Measurements from ENCODE around the gene NOTUM. TPM values are rescaled to one million over a fixed set of nuclear protein-coding genes. Genes with fewer than 3 reads are reported as not detected.
A peak's percentile ranks its signal among the peaks of the same experiment; 100 is the strongest.

Gene NOTUM
- total RNA-seq, 1 donor from 2014 or later: 4.2 TPM

DNA sequence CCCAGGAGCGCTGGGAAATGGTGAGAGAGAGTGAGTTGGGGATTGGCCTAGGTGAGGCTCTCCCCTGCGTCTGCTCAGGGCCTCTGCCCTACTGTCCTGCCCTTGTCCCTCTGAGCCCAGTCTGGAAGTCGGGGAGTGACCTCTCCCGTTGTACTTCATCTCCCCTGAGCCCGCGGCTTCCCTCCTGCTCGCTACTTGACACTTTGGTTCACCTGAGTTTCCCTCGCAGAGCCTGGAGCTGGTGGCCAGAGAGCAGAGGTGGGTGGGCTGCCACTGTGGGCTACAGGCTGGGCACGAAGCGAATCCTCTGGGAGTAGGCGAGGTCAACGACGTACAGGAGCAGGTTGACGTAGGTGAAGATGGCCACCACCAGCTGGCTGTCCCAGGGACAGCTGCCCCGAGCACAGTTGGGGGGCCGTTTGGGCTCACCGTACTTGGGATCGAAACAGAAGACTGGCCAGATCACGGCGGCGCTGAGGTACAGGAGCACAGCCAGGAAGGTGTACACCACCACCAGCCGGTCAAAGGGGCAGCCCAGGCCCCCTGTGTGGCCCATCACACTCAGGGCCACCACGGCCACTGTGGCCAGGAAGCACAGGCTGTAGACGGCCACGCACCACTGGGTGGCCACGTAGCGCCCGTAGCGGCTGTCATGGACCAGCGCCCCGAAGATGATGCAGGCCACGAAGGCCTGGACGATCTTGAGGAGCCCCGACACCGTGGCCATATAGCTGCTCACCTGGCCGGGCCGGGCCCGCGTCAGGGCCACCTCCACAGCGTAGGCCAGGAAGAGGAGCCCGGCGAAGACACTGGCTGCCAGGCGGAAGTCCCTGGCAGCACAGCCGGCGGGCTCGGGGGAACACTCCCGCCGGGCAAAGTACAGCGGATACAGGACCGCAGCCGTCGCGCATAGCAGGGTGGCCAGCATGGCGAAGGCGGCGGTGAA, 20.2 kb downstream of the NOTUM start:
- ATAC-seq (no peak), DNase-seq (ENCODE audit: low spot score) (no peak)

DNA sequence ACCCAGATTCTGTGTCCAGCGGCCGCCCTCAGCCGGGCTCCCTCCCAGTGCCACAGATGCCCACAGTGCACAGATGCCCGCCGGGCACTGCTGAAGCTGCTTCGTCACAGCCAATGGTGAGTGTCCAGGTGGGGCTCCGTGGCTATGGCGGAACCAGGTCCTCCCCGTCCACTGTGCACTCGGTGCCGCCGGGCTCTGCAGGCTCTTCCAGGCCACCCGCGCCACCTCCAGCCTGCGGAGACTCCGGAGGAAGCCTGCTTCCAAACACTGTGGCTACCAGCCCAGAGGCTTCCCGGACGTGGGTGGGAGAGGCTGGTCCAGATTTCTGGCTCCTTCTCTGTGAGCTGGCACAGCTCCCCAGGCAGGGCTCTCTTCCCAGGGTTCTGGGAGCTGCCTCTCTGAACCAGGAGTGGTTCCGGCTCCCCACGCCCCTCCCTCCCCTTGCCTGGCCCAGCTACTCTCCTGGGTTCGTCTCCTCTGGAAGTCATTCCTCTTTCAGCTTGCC, 21.1 kb downstream of the NOTUM start:
- no peak for DNase-seq (ENCODE audit: low spot score)
- peak; percentile 4 for ATAC-seq

DNA sequence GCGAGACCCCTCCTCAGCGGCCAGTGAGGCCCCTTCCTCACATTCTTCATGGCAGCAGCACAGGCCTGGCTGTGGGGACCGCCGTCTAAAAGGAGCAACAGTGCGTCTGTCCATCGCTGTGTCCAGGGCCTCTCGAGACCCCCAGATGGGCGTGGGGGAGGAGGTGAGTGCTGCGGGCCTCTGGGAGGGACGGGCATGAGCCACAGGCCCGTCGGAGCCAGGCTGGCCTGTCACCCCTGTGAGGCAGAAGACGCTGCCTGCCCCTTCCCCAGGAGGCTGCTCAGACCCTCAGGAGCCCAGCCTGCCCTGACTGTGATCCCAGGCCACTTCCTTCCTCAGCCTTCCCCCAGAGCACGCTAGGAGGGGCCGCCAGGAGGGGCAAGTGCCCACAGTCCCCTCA, 21.8 kb downstream of the NOTUM start:
- DNase-seq (ENCODE audit: low spot score) (no peak), ATAC-seq (no peak)

DNA sequence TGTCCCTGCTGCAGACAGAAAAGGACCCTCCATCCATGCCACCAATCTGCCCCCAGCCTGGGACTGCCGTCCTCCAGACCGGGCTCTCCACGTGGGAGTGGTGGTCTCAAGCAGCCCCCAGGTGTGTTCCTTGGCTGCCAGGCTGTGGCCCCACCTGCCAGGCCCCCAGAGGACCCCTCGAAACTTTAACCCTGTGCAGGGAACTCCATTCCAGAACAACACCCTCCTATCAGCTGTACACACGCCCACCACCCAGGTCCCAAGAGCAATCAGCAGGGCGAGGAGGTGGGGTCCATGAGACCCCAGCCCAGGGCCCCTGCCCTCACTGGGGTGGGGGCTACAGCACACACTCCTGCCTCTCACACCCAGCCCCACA, 25.3 kb downstream of the NOTUM start:
- ATAC-seq: no peak
- no peak for DNase-seq (ENCODE audit: low spot score)

DNA sequence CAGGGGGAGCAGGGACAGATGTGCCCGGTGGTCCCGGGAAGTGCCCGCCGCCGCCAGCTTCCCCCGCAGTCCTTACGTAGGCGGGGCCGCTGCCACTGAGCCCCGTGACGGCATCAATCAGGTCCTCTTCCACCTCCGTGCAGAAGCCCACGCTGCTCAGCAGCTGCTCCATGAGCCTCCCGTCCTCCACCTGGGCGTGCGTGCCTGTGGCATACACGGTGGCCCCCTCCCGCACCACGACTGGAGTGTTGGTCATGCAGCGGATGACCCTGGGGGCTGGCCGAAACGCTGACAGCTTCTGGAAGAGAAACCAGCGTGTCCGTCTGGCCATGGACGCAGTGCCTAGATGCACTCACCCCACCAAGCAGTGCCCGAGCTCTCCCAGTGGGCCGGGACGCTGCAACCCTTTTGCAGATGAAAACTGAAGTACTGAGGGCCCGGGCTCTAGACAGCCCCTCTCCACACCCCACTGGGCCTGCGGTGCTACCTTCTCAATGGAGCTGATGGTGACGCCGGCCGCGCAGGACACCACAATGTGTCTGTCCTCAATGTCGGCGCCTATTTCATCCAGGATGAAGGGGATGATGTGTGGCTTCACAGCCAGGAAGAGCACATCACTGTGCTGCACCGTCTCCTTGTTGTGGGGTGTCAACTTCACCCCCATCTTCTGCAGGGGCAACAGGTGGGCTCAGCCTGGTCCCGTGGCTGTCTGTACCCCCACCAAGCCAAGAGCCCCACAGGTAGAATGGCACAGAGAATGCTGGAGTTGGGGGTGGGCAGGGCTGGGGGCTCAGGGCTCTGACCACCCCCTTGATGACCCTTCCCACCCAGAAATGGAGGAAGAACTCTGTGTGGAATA, 25.9 kb downstream of the NOTUM start:
- DNase-seq (ENCODE audit: low spot score) (no peak), ATAC-seq (no peak)

DNA sequence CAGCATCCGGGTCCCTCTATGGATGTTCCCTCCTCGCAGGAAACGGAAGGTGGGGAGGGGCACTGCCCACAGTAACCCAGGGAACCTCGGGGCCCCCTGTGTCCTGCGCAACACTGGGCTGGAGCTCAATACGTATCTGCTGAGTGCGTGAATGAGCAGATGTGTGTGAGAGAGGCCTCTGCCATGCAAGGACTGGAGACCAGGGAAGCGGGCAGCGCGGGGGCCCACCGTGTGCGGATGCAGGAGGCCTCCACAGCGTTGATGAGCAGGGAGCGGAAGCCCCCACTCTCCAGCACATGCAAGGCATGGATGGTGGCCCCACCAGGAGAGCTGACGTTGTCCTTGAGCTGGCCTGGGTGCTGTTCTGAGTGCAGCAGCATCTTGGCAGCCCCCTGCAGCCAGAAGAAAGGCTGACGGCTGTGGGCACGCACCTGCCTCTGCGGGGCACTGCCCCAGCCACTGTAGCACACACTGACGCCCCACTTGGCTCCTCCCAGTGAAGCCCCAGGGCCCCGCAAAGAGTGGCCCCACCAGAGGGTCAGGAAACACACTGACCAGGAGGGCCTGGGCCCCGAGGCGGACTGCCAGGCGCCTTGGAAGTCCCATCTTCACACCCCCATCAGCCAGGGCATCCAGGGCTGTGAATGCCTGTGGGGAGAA, 26.8 kb downstream of the NOTUM start:
- DNase-seq (ENCODE audit: low spot score) (no peak), ATAC-seq (no peak)

DNA sequence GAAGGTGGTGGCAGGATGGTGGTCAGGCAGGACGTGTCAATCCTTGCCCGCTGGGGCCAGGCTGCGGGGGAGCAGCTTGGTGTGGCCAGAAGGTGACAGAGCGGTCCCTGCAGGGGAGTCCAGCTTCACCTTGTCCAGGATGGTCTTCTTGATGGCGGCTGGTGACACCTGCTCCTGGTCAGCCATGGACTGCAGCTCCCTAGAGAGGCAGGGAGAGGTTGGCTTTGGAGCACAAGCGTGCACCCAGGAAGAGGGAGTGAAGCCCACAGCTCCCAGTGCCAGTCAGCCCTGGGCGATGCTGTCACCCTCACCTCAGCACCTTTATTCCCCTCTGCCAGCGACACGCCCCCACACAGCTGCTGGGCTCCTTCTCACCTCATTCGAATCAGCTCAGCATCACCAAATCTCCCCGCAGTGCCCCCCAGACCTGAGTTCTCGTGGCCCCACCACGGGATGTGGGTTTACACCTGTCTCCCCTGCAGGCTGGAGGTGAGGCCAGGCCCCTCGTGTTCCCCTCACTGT, 27.7 kb downstream of the NOTUM start:
- ATAC-seq: no peak
- no peak for DNase-seq (ENCODE audit: low spot score)

DNA sequence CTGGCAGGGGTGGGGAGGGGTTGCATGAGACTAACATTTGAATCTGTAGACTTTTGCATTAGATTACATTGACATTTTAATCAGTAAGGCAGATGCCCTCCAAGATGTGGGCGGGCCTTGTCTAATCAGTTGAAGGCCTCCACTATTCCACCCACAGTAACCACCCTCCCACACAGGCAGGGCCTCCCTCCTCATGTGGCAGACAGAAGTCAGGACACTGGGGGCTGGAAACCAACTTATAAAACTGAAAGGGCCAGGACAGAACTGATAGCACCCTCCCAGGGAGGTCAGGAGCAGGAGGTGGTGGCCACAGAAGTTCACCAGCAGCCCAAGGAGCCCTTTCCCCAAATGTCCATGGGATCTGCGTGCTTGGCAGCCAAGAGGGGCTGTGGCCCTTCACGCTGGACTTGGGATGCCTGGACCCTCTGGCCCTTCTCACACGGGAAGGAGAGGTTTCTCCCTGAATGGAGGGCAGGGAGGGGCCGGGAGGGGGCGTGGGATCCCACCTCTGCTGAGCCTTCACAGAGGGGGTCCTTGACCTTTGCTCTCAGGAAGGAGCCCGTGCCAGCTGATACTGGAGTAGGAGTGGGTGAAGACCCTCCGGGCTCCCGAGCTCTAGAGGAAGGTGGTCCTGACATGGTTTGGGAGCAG, 28.5 kb downstream of the NOTUM start:
- DNase-seq (ENCODE audit: low spot score) (no peak), ATAC-seq (no peak)

DNA sequence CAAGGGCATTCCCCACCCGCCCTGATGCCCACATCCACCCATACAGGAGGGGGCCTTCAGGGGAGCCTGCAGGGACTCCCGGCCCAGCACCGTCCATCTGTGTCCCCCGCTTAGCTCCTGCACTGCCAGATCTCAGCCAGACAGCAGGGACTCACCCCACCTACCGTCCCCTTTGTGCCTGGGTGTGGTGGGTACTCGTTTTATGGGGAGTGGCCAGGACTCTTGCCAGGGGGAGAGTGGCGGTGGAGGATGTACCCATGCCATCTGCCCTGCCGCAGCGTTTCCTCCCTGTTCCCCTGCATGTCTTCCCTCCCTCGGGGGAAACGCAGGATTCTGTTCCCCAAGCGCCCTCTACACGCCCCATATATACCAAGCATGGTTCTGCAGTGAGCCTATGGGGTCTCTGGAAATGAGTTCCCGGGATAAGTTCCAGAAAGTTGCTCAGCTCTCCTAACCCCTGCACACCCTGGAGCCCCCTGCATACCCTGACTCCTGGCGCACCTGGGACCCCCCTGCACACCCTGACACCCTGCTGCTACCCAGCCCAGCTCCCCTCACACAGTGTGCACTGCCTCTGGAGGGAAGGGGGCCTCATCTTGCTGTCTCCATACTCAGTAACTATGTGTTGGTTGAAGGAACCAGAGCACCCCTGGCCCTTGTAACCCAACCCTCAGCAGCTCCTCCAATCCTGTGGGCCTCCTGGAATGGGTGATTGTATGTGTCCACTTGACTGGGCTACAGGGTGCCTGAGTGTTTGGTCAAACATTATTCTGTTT, 29.2 kb downstream of the NOTUM start:
- no peak for ATAC-seq
- no peak for DNase-seq (ENCODE audit: low spot score)

DNA sequence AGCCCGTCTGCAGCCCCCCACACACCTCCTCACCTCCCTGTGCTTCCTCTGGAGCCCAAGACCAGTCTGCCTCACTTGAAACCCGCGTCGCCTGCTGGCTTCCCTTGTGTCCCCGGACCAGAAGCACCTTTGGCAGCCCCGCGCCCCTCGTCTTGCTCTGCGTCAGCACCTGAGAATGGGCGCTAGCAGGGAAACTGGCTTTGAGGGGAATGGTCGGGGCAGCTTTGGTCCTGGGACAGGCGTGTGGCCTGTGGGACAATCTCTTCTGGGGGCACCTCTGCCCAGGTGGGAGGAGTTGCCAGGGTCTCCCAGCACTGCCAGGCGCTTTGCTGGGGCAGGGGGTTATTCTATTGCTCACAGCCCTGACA, 29.8 kb downstream of the NOTUM start:
- no peak for ATAC-seq
- no peak for DNase-seq (ENCODE audit: low spot score)

DNA sequence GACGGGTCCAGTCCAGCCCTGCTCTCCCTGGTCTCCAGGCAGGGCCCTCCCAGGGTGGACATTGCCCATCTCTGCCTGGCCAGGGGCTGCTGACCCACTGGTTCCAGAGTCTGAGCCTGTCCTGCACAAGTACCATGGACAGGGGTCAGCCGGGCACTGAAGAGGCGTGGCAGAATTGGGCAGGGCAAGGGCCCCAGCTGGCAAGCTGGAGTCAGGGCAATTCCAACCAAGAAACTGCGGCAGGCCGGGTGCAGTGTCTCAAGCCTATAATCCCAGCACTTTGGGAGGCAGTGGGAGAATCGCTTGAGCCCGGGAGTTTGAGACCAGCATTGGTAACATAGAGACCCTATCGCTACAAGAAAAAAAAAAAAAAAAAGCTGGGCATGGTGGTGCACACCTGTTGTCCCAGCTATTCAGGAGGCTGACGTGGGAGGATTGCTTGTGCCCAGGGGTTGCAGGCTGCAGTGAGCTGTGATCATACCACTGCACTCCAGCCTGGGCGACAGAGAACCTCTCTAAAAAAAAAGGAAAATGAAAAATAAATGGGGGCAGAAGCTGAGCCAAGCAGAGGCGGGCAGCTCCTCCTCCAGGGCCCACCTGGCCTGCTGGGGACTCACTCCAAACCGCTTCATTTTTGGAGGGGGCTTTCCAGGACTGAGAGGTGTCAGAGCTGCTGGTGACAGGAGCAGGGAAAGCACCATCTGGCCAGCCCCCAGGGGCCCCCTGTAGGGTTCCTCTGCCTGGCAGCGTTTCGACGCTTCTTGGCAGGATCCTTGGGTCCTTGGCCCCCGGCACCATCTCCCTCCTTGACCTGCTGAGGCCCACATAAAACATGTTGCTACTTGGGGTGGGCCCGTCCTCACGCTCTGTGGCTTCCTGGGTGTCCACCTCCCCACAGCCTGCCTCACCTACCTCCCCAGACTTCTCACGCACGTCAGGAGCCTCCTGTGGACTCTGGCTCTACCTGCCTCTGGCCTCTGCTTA, 30.6 kb downstream of the NOTUM start:
- ATAC-seq (peak; percentile 52), DNase-seq (ENCODE audit: low spot score) (peak; percentile 80)

DNA sequence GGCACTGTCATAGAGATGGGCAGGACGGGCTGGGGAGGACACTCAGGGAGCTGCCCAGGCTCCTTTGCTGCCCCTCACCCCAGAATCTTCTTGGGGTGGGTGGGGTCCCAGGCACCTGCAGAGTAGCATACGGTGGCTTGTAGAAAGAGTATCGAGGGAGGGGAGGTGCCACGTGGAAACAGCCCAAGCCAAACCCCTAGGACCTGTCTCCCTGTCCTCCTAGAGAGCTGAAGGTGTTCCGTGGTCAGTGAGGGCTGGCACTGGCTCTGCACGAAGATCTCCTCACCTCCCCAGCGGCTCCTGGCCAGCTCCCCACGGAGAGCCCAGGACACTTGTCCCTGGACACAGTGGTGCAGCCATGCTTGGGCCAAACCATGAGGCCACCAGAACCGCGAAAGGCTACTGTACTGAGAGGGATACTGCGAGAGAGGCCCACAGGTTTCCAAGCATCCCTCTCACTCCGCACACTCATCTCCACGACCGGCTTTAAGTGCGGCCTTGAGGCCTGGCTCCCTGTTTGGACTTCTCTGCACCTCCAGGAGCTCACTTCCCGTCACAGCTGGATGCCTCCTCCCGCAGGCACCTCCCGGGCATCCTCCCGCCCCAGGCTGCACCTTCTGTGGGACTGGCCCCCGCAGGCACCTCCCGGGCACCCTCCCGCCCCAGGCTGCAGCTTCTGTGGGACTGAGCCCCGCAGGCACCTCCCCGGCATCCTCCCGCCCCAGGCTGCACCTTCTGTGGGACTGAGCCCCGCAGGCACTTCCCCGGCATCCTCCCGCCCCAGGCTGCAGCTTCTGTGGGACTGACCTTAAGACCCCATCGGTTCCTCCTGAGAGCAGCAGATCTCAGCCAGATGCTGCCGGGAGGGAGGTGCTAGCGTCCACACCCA, 31.5 kb downstream of the NOTUM start:
- ATAC-seq (no peak), DNase-seq (ENCODE audit: low spot score) (no peak)

DNA sequence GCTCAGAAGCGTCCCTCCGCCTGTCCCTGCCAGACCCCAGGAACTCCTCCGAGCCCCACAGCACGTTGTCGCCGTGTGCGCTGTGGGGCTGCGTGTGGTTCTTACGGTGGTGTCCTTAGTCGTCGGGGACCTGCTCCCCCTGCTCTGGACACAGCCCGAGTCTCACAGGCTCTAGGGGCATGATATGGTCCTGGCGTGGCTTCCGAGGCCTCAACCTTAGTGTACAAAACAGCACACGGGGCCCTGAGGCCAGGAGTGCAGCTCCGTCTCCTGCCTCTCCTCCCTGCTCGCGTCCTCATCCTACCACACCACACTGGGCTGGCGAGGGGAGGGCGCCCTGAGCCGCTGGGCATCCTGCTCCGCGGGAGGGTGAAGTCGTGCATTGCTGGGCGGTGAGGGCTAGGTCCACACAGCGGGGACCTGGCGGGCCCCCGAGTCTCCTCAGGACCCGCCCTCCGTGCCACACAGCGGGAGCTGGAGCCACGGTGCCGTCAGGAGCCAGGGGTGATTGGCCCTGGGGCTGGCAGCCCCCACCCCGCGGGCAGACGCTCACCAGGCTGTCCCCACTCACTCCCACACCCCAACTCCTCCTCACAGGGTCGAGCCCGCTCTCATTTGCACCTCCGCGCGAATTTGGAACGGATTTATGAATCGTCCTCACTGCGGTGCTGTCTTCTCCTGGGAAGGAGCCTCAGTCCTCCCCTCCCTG, 32.3 kb downstream of the NOTUM start:
- no peak for ATAC-seq
- DNase-seq (ENCODE audit: low spot score): no peak

DNA sequence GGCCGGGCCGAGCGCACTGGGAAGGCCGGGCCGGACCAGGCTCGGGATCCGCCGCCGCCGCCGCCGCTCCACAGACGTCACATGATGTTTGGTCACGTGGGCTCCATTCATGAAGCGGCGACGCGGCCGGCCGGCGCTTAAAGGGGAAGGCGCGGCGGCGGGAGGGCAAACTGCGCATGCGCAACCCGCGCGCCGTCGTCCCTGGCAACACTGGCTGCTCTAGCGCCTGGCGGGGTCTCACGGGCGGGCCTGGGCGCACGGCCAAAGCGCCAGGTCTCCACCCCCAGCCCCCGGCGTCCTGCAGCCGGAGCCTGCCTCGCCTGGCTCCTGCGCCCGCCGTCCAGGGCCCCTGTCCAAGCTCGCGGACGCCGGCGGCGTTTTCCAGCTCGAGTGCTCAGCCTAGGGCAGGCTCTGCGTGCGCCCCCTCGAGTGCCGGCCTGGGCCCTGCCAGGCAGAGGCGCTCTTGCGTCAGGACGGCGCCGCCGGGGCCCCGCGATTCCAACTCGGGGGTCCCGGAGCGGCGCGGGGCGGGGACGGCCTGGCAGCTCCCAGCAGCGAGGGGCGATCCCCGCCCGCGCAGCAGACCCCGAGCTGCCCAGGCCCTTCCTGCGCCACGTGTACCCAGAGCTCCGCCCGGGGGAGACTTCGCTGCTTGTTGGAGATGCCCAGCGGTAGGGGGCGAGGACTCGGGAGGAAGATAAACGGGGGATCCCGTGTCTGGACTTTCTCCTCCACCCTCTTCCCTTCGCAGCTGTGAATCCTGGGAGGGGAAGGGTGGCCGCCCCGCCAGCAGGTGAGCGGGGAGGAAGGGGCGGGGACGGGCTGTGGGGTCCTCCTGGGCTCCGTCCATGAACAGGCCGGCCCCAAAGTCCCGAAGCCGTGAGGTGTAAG, 33.1 kb downstream of the NOTUM start, which contains the start of gene MAFG:
TSS of gene MAFG (minus strand) at position 83 of the 891 bp plus-strand sequence. CDS start 4,550 bp downstream, outside the sequence.
- DNase-seq (ENCODE audit: low spot score) (peak; percentile 92), ATAC-seq (peak; percentile 20)

DNA sequence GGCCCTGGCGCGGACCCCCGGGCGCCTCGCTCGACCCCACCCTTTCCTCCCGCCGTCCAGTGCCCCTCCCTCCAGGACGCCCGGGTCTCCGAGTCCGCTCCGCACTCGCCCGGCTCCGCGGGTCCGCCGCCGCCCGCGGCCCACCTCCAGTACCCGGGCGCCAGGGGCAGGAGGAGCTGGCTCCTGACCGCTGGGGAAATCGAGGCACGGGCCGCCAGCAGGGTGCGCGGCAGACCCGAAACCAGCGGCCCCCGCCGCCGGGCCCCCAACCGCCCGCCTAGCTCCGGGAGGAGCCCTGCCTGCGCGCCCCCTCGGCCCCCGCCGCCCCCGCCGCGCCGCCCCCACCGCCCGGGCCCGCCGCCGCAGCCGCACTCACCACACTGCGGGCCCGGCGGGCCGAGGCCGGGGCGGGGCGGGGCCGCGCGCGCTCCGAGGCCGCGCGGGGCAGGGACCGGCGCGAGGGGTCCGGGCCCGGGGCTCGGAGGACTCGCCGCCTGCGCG, 33.8 kb downstream of the NOTUM start:
- ATAC-seq: no peak
- DNase-seq (ENCODE audit: low spot score): no peak

All from left lobe of liver (tissue), 2 donors.